ENCODE results near the gene HFE. TPM values are rescaled to one million over a fixed set of nuclear protein-coding genes. Genes with fewer than 3 reads are reported as not detected.
"Not testable (repeated sequence)": the region's sequence is repeated elsewhere in the genome, so short reads cannot be mapped to it uniquely, and the experiment has no call there.

The HFE gene, protein sequence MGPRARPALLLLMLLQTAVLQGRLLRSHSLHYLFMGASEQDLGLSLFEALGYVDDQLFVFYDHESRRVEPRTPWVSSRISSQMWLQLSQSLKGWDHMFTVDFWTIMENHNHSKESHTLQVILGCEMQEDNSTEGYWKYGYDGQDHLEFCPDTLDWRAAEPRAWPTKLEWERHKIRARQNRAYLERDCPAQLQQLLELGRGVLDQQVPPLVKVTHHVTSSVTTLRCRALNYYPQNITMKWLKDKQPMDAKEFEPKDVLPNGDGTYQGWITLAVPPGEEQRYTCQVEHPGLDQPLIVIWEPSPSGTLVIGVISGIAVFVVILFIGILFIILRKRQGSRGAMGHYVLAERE
- 8.5 and 13.9 TPM in 2 replicates for total RNA-seq (2012; rRNA removed)

DNA sequence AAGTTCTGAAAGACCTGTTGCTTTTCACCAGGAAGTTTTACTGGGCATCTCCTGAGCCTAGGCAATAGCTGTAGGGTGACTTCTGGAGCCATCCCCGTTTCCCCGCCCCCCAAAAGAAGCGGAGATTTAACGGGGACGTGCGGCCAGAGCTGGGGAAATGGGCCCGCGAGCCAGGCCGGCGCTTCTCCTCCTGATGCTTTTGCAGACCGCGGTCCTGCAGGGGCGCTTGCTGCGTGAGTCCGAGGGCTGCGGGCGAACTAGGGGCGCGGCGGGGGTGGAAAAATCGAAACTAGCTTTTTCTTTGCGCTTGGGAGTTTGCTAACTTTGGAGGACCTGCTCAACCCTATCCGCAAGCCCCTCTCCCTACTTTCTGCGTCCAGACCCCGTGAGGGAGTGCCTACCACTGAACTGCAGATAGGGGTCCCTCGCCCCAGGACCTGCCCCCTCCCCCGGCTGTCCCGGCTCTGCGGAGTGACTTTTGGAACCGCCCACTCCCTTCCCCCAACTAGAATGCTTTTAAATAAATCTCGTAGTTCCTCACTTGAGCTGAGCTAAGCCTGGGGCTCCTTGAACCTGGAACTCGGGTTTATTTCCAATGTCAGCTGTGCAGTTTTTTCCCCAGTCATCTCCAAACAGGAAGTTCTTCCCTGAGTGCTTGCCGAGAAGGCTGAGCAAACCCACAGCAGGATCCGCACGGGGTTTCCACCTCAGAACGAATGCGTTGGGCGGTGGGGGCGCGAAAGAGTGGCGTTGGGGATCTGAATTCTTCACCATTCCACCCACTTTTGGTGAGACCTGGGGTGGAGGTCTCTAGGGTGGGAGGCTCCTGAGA is at the start of gene HFE:
Gene HFE, plus strand, starts transcription at position 146 of the 832 bp plus-strand sequence. Its CDS starts 12 bp downstream, at position 158.
- Histone ChIP-seq H3K4me3 (ENCODE audit: low read length) (peak within 1 kb of the TSS; percentile 83), H3K9ac (ENCODE audit: low read depth, low read length) (peak within 1 kb of the TSS; percentile 84), H3K27me3 (ENCODE audit: control insufficient read depth, insufficient read depth, low read length) (no peaks in the 10 kb centered on the region), H3K4me1 (ENCODE audit: control insufficient read depth, insufficient read depth, low read length) (peaks cover 8% of the 10 kb centered on the region), H3K9me3 (replicated peaks; ENCODE audit: low read length) (no peaks in the 10 kb centered on the region), H3K4me2 (ENCODE audit: low read length) (peak within 1 kb of the TSS; percentile 80), H3K36me3 (ENCODE audit: insufficient read depth, low read length) (no peaks in the 10 kb centered on the region)

DNA sequence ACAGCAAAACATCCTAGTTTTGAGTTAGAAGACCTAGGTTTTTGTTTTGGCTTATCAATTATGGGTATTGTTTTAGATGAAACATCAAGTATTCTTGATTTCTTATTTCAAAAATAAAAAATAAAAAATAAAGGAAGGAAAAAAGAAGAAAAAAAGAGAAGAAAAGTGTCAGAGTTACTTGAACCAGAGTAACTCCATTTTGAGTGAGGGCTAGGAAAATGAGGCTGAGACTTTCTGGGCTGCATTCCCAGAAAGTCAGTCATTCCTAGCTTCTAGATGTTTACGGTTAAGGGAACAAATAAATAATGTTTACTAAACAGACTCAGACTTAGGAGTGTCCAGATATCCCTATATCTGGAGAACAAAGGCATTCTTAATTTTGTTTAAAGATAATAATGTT is 45.3 kb upstream of the HFE start:
- H3K9ac ChIP-seq (ENCODE audit: low read depth, low read length), result no peak overlapping the region
- H3K36me3 ChIP-seq (ENCODE audit: insufficient read depth, low read length), result no peaks in the 10 kb centered on the region
- no peaks in the 10 kb centered on the region for H3K9me3 ChIP-seq (replicated peaks; ENCODE audit: low read length)
- H3K27me3 ChIP-seq (ENCODE audit: control insufficient read depth, insufficient read depth, low read length), result no peaks in the 10 kb centered on the region
- H3K4me2 ChIP-seq (ENCODE audit: low read length), result no peak overlapping the region
- no peak overlapping the region for H3K4me3 ChIP-seq (ENCODE audit: low read length)
- peaks cover 21% of the 10 kb centered on the region for H3K4me1 ChIP-seq (ENCODE audit: control insufficient read depth, insufficient read depth, low read length)

DNA sequence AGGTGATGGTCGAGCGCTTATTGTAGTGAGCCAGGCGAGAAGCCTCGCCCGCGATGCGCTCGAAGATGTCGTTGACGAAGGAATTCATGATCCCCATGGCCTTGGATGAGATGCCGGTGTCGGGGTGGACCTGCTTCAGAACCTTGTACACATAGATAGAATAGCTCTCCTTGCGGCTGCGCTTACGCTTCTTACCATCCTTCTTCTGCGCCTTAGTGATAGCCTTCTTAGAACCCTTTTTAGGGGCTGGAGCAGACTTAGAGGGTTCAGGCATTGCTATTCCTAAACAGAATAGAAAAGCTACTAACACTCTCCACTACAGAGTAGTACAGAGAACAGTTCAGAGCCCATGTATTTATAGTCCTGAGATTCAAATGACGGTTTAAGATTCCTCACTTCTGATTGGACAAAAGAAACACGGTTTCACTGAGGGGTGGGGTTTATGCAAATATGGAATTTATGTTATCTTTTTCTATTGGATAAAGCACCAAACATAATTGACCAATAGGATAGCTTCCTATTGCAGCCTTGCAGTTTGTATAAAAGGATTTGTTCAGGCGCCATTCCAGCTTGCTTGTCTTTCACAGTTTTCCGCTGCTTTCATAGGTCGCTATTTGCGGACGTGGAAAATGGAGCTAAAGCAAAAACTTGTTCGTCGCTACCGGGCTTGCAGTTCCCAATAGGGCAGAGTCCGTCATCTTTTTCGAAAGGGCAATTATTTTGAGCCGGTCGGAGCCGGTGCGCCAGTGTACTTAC is 43.7 kb upstream of the HFE start:
- Histone ChIP-seq H3K4me2 (ENCODE audit: low read length) (peak overlapping the region; percentile 89), H3K9ac (ENCODE audit: low read depth, low read length) (peak overlapping the region; percentile 65), H3K27me3 (ENCODE audit: control insufficient read depth, insufficient read depth, low read length) (no peaks in the 10 kb centered on the region), H3K36me3 (ENCODE audit: insufficient read depth, low read length) (no peaks in the 10 kb centered on the region), H3K9me3 (replicated peaks; ENCODE audit: low read length) (no peaks in the 10 kb centered on the region), H3K4me1 (ENCODE audit: control insufficient read depth, insufficient read depth, low read length) (peaks cover 21% of the 10 kb centered on the region), H3K4me3 (ENCODE audit: low read length) (peak overlapping the region; percentile 63)

DNA sequence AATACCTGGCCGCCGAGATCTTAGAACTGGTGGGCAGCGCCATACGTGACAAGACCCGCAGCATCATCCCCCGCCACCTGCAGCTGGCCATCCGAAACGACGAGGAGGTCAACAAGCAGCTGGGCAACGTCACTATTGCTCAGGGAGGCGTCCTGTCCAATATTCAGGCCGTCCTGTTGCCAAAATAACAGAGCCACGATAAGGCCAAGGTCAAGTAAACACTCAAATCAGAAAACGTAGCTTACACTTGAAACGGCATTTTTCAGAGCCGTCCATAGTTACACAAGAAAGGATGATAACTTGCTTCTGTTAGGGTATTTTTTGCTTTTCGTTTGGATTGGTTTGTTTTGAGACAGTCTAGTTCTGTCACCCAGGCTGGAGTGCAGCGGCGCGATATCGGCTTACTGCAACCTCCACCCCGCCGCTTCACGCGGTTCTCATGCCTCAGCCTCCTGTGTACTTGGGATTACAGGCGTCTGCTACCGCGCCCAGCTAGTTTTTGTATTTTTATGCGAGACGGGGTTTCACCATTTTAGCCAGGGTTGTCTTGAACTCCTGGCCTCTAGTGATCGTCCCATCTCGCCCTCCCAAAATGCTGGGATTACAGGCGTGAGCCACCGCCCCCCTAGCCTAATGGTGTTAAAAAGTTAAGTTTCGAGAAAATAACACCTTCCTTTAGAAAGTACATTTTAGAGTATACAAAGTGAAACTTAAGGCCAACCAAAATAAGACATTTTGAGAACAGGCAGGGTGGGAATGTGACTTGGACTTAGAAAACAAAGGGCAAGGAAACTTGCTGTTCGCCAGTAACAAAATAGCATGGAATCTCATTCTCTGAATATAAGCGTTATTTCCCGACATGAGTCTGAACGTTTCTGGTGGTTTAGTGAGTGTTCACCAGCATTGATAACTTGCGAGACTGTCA is 42.8 kb upstream of the HFE start:
- Histone ChIP-seq H3K4me2 (ENCODE audit: low read length) (peak overlapping the region; percentile 89), H3K36me3 (ENCODE audit: insufficient read depth, low read length) (no peaks in the 10 kb centered on the region), H3K27me3 (ENCODE audit: control insufficient read depth, insufficient read depth, low read length) (no peaks in the 10 kb centered on the region), H3K4me1 (ENCODE audit: control insufficient read depth, insufficient read depth, low read length) (peaks cover 21% of the 10 kb centered on the region), H3K4me3 (ENCODE audit: low read length) (peak overlapping the region; percentile 63), H3K9me3 (replicated peaks; ENCODE audit: low read length) (no peaks in the 10 kb centered on the region), H3K9ac (ENCODE audit: low read depth, low read length) (peak overlapping the region; percentile 65)

DNA sequence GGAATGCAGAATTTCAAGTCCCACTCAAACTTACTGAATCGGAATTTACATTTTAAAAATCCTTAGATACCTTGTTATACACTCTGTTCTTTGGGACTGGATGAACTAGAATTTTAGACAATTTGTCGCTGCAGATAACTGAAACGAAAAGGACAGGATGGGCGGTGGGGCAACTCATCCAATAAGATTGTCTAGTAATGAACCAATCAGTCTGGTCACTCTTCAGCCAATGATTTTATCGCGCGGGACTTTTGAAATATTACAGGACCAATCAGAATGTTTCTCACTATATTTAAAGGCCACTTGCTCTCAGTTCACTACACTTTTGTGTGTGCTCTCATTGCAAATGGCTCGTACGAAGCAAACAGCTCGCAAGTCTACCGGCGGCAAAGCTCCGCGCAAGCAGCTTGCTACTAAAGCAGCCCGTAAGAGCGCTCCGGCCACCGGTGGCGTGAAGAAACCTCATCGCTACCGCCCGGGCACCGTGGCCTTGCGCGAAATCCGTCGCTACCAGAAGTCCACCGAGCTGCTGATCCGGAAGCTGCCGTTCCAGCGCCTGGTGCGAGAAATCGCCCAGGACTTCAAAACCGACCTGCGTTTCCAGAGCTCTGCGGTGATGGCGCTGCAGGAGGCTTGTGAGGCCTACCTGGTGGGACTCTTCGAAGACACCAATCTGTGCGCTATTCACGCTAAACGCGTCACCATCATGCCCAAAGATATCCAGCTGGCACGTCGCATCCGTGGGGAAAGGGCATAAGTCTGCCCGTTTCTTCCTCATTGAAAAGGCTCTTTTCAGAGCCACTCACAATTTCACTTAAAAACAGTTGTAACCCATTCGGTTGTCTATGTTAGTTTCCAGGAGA is 41.9 kb upstream of the HFE start:
- H3K4me1 ChIP-seq (ENCODE audit: control insufficient read depth, insufficient read depth, low read length), result peaks cover 21% of the 10 kb centered on the region
- peak overlapping the region; percentile 63 for H3K4me3 ChIP-seq (ENCODE audit: low read length)
- H3K9ac ChIP-seq (ENCODE audit: low read depth, low read length), result peak overlapping the region; percentile 65
- H3K27me3 ChIP-seq (ENCODE audit: control insufficient read depth, insufficient read depth, low read length), result no peaks in the 10 kb centered on the region
- H3K4me2 ChIP-seq (ENCODE audit: low read length), result peak overlapping the region; percentile 89
- no peaks in the 10 kb centered on the region for H3K36me3 ChIP-seq (ENCODE audit: insufficient read depth, low read length)
- no peaks in the 10 kb centered on the region for H3K9me3 ChIP-seq (replicated peaks; ENCODE audit: low read length)

DNA sequence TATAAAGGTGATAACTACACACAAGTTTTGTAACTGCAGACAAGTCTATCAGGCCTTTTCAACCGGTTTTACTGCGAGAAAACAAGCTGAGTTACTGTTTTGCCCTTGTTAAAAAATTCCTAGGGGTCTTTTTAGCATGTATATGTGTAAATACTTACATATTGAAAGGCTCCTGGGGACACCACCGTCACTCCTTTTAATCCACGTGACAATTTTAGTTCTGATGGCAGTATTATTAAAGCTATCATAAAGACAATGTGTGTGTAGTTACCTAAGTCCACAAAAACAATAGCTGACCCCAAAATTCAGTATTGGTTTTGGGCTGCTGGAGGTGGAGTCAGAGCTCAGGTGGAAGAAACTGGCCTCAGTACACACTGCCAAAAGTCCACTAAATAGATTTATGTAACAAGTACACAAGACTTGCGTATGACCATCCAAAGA is 41.3 kb upstream of the HFE start:
- H3K4me1 ChIP-seq (ENCODE audit: control insufficient read depth, insufficient read depth, low read length), result peaks cover 21% of the 10 kb centered on the region
- H3K36me3 ChIP-seq (ENCODE audit: insufficient read depth, low read length), result no peaks in the 10 kb centered on the region
- H3K27me3 ChIP-seq (ENCODE audit: control insufficient read depth, insufficient read depth, low read length), result no peaks in the 10 kb centered on the region
- H3K9ac ChIP-seq (ENCODE audit: low read depth, low read length), result peak overlapping the region; percentile 56
- H3K9me3 ChIP-seq (replicated peaks; ENCODE audit: low read length), result no peaks in the 10 kb centered on the region
- peak overlapping the region; percentile 89 for H3K4me2 ChIP-seq (ENCODE audit: low read length)
- peak overlapping the region; percentile 63 for H3K4me3 ChIP-seq (ENCODE audit: low read length)

DNA sequence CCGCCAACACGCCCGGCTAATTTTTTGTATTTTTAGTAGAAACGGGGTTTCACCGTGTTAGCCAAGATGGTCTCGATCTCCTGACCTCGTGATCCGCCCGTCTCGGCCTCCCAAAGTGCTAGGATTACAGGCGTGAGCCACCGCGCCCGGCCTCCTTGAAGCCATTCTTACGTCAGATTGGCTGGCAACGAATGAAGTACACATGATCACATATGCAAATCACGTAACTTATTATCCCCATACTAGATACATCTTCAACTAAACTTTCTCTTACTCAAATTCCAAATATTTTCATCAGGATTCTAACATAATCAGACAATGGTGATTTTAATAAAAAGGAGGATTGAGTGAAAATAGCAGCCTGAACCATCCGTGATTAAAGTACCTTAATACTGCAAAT is 39.9 kb upstream of the HFE start:
- H3K36me3 ChIP-seq (ENCODE audit: insufficient read depth, low read length); H3K9ac ChIP-seq (ENCODE audit: low read depth, low read length); H3K4me3 ChIP-seq (ENCODE audit: low read length); H3K9me3 ChIP-seq (replicated peaks; ENCODE audit: low read length); H3K27me3 ChIP-seq (ENCODE audit: control insufficient read depth, insufficient read depth, low read length); H3K4me2 ChIP-seq (ENCODE audit: low read length): not testable (repeated sequence)
- H3K4me1 ChIP-seq (ENCODE audit: control insufficient read depth, insufficient read depth, low read length), result peaks cover 21% of the 10 kb centered on the region

DNA sequence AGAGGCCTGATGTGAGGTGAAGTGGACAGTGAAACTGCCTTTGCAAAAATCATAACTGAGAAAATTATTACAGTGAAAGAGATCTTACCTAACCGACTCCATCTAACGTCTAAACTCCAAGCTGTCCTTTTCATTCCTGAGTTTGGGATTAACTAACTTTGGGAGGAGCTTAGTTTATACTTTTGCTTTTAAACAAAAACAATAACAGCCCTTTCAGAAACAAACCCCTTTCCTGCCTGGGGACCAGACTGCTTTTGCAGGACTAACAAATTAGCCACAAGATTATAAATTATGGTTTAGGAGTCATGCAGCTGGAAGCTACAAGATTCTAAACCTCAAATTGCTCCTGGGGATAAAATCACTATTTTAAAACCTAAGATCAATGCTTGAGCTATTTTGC is 38.6 kb upstream of the HFE start:
- no peak overlapping the region for H3K9ac ChIP-seq (ENCODE audit: low read depth, low read length)
- H3K27me3 ChIP-seq (ENCODE audit: control insufficient read depth, insufficient read depth, low read length), result no peaks in the 10 kb centered on the region
- H3K4me1 ChIP-seq (ENCODE audit: control insufficient read depth, insufficient read depth, low read length), result peaks cover 20% of the 10 kb centered on the region
- no peaks in the 10 kb centered on the region for H3K36me3 ChIP-seq (ENCODE audit: insufficient read depth, low read length)
- no peak overlapping the region for H3K4me2 ChIP-seq (ENCODE audit: low read length)
- H3K4me3 ChIP-seq (ENCODE audit: low read length), result no peak overlapping the region
- H3K9me3 ChIP-seq (replicated peaks; ENCODE audit: low read length), result no peaks in the 10 kb centered on the region

DNA sequence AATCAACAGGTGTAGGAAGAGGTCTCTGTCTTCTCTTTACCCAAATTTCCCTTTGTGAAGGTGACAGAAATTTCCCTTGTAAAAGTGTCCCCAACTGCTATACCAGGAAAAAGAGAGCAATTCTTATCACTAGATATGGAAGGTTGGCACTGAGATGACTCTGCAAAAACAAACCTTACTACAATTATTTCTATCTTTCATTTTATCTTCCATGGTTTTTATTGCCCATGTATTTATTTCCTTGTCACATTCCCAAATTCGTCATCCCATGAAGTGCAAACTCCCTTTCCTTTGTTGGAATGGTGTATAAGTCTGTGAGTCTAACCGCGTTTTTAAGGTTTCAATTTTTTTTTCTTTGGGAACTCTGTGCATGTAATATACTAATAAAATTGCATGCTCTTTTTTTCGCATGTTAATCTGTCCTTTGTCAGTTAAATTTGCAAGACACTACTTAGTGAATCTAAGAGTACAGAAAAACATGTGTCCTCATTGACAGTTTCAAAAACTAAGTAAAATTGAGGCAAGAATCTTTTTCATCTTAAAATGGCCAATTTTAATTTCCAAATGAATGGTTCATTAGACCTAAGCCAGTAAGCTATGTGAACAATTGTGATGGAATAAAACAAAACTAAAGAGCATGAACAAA is 35.4 kb upstream of the HFE start:
- Histone ChIP-seq H3K27me3 (ENCODE audit: control insufficient read depth, insufficient read depth, low read length) (no peaks in the 10 kb centered on the region), H3K4me3 (ENCODE audit: low read length) (no peak overlapping the region), H3K4me1 (ENCODE audit: control insufficient read depth, insufficient read depth, low read length) (peaks cover 13% of the 10 kb centered on the region), H3K4me2 (ENCODE audit: low read length) (no peak overlapping the region), H3K9ac (ENCODE audit: low read depth, low read length) (no peak overlapping the region), H3K36me3 (ENCODE audit: insufficient read depth, low read length) (no peaks in the 10 kb centered on the region), H3K9me3 (replicated peaks; ENCODE audit: low read length) (no peaks in the 10 kb centered on the region)
